NB4 (cell line): ENCODE measurements around the gene GPR39.

ENCODE experiments used
- DNase-seq: peaks from one replicate; pipeline ENCODE4 v3.0.0; 2010; ENCODE audit warnings: low read depth
- H3K4me3 ChIP-seq: one replicate; pipeline ENCODE4 v1.5.1; 2011; ENCODE audit warnings: mild to moderate bottlenecking, low read depth, low read length, moderate library complexity
- MAX ChIP-seq: IDR thresholded peaks from 2 replicates; pipeline ENCODE4 v1.6.1; 2011; ENCODE audit warnings: low read depth, low read length
- MYC ChIP-seq: IDR thresholded peaks from 2 replicates; pipeline ENCODE4 v1.6.1; 2011; ENCODE audit warnings: low read depth, low read length
- POLR2A ChIP-seq: IDR thresholded peaks from 2 replicates; pipeline ENCODE4 v1.6.1; 2011; ENCODE audit warnings: mild to moderate bottlenecking; ENCODE audit not compliant: insufficient read length; ENCODE audit errors: extremely low read depth
- TF ChIP-seq, protein P1 (sequence below): IDR thresholded peaks from one replicate; pipeline ENCODE4 v1.5.1; 2012; ENCODE audit warnings: low read depth, low read length

GPR39 gene

DNA sequence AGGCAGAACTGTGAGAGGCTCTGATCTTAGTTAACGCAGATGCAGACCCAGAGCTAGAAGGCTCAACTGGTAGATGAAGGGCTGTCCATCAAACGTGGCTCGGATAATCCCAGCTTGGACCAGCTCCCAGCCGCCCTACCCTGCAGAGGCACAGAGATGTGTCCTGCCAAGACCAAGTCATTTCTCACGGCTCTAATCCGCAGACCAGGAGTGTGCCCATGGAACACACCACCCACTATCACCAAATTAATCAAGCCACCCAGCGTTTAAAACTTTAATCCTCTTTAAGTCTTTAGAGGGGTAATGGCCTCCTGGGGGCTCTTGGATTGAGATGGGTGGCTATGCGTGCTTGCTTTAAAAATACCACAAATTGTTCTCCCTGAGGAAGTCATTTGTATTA is 235.9 kb downstream of the GPR39 start:
- TF ChIP-seq POLR2A (no peak), MYC (no peak), MAX (no peak)
- TF ChIP-seq, protein P1, sequence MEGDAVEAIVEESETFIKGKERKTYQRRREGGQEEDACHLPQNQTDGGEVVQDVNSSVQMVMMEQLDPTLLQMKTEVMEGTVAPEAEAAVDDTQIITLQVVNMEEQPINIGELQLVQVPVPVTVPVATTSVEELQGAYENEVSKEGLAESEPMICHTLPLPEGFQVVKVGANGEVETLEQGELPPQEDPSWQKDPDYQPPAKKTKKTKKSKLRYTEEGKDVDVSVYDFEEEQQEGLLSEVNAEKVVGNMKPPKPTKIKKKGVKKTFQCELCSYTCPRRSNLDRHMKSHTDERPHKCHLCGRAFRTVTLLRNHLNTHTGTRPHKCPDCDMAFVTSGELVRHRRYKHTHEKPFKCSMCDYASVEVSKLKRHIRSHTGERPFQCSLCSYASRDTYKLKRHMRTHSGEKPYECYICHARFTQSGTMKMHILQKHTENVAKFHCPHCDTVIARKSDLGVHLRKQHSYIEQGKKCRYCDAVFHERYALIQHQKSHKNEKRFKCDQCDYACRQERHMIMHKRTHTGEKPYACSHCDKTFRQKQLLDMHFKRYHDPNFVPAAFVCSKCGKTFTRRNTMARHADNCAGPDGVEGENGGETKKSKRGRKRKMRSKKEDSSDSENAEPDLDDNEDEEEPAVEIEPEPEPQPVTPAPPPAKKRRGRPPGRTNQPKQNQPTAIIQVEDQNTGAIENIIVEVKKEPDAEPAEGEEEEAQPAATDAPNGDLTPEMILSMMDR, result no peak
- no peak for DNase-seq
- no peak overlapping the region for H3K4me3 ChIP-seq

DNA sequence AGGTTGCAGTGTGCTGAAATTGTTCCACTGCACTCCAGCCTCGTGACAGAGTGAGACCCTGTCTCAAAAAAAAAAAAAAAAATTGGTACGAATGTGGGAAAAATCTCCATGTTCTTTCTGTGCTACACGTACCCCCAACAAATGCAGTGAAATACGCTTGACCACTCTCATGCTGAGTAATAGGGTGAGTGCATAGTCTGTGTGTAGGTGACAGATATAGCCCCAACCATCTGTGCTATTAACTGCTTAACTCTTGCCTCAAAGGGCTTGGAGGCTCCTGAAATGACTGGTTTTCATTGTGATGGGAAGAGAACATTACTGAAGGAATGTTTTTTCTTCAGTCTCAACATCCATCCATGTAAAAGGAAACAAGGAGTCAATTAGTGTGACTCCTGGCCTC is 237.7 kb downstream of the GPR39 start:
- no peak for DNase-seq
- TF ChIP-seq, protein P1, result no peak
- TF ChIP-seq MYC (no peak), MAX (no peak), POLR2A (no peak)
- H3K4me3 ChIP-seq, result no peak overlapping the region

GRCh38 chr2:132654968-132655367 is 238.4 kb downstream of the GPR39 start:
- TF ChIP-seq, protein P1, result no peak
- TF ChIP-seq POLR2A (no peak), MAX (no peak), MYC (no peak)
- no peak overlapping the region for H3K4me3 ChIP-seq
- no peak for DNase-seq

GRCh38 chr2:132656266-132656975 is 239.8 kb downstream of the GPR39 start:
- TF ChIP-seq POLR2A (no peak), MAX (no peak), MYC (no peak)
- TF ChIP-seq, protein P1, result no peak

DNA sequence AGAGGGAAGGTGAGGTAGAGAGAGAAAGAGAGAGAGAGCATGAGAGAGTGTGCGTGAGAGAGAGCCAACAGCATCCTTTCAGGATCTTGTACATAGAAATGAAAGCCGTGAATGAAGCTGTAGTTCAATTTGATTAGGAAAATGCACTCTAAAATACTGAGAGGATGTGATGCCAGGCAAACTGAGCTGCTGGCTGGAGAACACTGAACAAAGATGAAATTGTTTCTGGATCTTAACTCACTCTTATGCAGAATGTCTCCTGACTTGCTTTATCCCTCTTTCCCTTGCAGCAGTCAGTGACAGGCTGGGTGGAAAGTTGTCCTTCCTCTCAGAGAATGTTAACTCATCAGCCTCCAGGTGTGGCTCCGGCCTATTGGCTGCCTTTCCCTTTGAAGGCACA is 242.7 kb downstream of the GPR39 start:
- no peak overlapping the region for H3K4me3 ChIP-seq
- TF ChIP-seq POLR2A (no peak), MYC (no peak), MAX (no peak)
- TF ChIP-seq, protein P1, result no peak
- DNase-seq, result no peak

More at GRCh38 chr2:132656266-132656975, 239.8 kb downstream of the GPR39 start:
- no peak overlapping the region for H3K4me3 ChIP-seq
- DNase-seq, result no peak
